Neural cell (in vitro differentiated cells): ENCODE measurements around the gene STAC3.

ENCODE experiments used
- CTCF ChIP-seq: fragments of 450-650 bp; IDR thresholded peaks from 2 replicates; pipeline ENCODE4 v1.5.1; 2014; ENCODE audit warnings: antibody characterized with exemption, mild to moderate bottlenecking, moderate library complexity; ENCODE audit not compliant: poor library complexity, severe bottlenecking
- EZH2 ChIP-seq: fragments of 200-600, 300-800 bp; shearing (Covaris generic), sonication (generic); IDR thresholded peaks from 2 replicates; pipeline ENCODE4 v1.6.1; 2014; ENCODE audit warnings: antibody characterized with exemption, low read length, borderline replicate concordance, mild to moderate bottlenecking; ENCODE audit not compliant: insufficient read depth, poor library complexity, severe bottlenecking
- POLR2AphosphoS5 ChIP-seq: IDR thresholded peaks from 2 replicates; pipeline ENCODE4 v1.6.1; 2012
- RAD21 ChIP-seq: fragments of 450-650 bp; conservative IDR thresholded peaks from 2 replicates; pipeline ENCODE4 v1.6.1; 2014; ENCODE audit warnings: antibody characterized with exemption, mild to moderate bottlenecking, moderate library complexity
- REST ChIP-seq: IDR thresholded peaks from 2 replicates; pipeline ENCODE4 v1.6.1; 2012; ENCODE audit warnings: borderline replicate concordance
- SMC3 ChIP-seq: fragments of 450-650 bp; conservative IDR thresholded peaks from 2 replicates; pipeline ENCODE4 v1.6.1; 2014; ENCODE audit warnings: antibody characterized with exemption, mild to moderate bottlenecking, moderate library complexity; ENCODE audit not compliant: poor library complexity

GRCh38 chr12:57201631-57202030 is 49.4 kb downstream of the STAC3 start:
- TF ChIP-seq CTCF, result no peak
- no peak for TF ChIP-seq SMC3
- no peak for TF ChIP-seq REST
- no peak for TF ChIP-seq EZH2
- TF ChIP-seq POLR2AphosphoS5, result no peak
- TF ChIP-seq RAD21, result no peak
